GM12801 (cell line): ENCODE data around the gene MRPL20.

ENCODE experiments used
- TF ChIP-seq, protein P1 (sequence below): IDR thresholded peaks from one replicate; pipeline ENCODE4 v1.5.1; 2011; ENCODE audit warnings: control low read depth; ENCODE audit not compliant: insufficient read length; ENCODE audit errors: extremely low read depth

The MRPL20 gene

DNA sequence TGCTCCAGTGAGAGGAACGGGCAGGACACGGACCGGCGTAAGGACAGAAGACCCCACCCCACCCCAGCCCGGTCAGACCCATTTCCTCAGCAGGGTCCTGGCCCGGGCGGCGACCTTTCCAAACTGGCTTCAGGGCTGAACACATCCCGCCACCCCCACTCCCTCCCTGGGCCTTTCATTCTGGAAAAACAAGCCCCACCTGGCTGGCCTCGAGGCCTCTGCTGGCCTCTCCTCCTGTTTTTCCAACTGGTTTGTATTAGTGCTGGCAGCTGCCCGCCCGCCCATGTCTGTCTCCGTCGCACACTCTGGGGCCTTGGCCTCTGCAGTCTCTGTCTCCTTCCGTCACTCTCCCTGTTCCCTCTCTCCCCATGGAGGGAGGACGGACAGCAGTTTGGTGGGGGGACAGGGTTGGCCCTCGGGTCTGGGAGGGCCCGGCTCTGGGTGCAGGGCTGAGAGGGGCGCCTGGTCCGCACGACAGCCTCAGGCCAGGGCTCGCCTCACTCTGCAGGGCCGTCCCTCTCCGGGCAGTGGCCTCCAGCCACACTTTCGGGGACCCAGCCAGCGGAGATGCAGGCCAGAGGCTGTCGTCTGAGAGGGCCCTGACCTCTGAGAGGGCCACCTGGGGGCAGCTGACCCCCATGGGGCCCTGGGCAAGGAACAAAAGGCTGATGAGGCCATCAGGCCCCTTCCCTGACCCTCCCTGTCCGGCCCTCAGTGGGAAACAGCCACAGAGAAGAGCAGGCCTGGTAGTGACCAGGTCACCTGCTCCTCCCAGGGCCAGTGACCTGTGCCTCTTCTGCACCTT, 47.2 kb downstream of the MRPL20 start:
- TF ChIP-seq, protein P1, sequence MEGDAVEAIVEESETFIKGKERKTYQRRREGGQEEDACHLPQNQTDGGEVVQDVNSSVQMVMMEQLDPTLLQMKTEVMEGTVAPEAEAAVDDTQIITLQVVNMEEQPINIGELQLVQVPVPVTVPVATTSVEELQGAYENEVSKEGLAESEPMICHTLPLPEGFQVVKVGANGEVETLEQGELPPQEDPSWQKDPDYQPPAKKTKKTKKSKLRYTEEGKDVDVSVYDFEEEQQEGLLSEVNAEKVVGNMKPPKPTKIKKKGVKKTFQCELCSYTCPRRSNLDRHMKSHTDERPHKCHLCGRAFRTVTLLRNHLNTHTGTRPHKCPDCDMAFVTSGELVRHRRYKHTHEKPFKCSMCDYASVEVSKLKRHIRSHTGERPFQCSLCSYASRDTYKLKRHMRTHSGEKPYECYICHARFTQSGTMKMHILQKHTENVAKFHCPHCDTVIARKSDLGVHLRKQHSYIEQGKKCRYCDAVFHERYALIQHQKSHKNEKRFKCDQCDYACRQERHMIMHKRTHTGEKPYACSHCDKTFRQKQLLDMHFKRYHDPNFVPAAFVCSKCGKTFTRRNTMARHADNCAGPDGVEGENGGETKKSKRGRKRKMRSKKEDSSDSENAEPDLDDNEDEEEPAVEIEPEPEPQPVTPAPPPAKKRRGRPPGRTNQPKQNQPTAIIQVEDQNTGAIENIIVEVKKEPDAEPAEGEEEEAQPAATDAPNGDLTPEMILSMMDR, result no peak

- TF ChIP-seq, protein P1, result no peak
Observed at GRCh38 chr1:1359308-1359663, 47.8 kb downstream of the MRPL20 start.

DNA sequence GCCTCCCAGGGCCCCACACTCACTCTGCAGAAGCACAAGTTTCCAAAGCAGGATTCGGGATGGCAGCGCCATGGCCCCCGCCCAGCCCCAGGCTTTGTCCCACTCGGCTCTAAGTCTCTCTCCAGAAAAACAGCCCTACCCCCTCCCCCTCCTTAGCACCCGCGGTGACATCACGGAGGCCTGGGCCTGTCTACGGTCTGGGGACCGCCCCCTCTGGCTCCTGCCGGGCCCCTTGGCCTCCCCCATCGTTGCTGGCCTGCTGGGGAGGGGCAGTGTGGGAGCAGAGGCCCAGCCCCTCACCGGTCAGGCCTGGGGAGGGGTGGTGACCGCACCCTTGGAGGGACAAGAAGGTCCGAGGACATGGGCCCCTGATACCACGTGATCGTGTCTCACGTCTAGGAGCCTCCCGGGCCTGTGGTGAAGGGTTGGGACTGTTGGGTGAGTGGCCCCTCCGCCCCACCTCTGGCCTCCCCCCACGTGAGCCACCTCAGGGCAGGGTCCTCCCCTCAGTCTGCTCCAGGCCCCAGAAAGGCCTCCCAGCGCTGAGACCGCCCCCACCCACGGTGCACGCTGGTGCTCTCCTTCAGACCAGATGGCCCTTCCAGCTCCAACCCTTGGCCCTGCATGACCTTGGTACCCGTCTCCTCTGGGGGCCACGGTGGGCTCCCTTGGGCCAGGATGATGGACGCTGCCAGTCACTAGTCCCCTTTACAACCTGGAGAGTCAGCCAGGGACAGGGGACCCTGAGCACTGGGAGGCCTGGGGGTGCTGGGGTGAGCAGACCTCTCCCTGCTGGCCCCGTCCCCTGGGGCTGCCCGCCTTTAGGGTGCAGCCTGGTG, 48.4 kb downstream of the MRPL20 start, which contains the start of gene MXRA8:
MXRA8 (minus strand) TSS at position 123 of the 839 bp plus-strand sequence; CDS start at position 72, 51 bp downstream.
- TF ChIP-seq, protein P1, result no peak

- TF ChIP-seq, protein P1, result no peak
Observed at GRCh38 chr1:1357871-1358432, 49.1 kb downstream of the MRPL20 start.

DNA sequence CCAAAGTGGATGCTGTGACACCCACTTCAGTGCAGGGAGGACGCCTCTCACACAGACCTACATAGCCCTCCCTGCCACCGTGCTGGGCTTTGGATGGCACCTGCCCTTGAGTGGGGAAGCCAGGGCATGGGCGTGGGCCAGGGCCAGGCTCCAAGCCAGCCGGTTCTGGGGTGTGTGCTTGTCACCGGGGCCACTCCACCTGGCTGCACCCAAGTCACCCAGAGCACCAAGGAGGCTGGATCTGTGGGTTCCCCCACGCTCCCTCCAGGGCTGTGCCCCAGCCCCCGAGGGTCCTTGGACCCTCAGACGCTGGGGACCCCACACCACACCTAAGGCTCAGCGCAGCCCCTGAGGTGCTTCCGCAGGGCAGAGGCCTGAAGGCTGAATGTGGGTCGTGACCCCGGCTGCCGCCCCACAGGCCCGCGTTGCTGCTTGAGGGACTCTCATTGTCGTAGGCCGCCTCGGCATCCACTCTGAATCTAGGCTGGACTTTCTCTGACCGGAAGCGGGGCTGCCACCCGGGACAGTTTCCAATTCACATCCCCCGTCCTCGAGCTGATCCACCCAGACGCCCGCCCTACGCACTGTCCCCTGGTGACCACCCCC, 50.2 kb downstream of the MRPL20 start:
- TF ChIP-seq, protein P1, result no peak

- TF ChIP-seq, protein P1, result no peak
Observed at GRCh38 chr1:1356166-1356795, 50.8 kb downstream of the MRPL20 start.
